GM23338 (cell line): ENCODE data around the gene TCERG1L. TPM values are rescaled to one million over a fixed set of nuclear protein-coding genes. Genes with fewer than 3 reads are reported as not detected.

Experiments used
- ATAC-seq: fragments of 200-7000 bp; cut with Tn5 transposase; 3 replicates; pipeline ENCODE4 v1.9.1; 2020
- DNase-seq: peaks from one replicate; pipeline ENCODE4 v3.0.0-alpha.2; 2015; ENCODE audit warnings: low spot score
- H2AFZ ChIP-seq: fragments of 200-600 bp; sonication (generic); 2 replicates; pipeline ENCODE4 v1.8.0; 2016; ENCODE audit warnings: antibody characterized with exemption, mild to moderate bottlenecking, moderate library complexity
- H3F3A ChIP-seq: fragments of 200-600 bp; sonication (generic); replicated peaks from 2 replicates; pipeline ENCODE4 v1.8.0; 2017; ENCODE audit warnings: antibody characterized with exemption, mixed run types, low read depth
- H3K27ac ChIP-seq: fragments of 200-600 bp; sonication (generic); 2 replicates; pipeline ENCODE4 v1.6.1; 2016; ENCODE audit warnings: low read depth
- H3K27me3 ChIP-seq: fragments of 200-600 bp; sonication (generic); 2 replicates; pipeline ENCODE4 v1.8.0; 2016; ENCODE audit warnings: mild to moderate bottlenecking, mixed run types, moderate library complexity; ENCODE audit not compliant: insufficient read depth
- H3K36me3 ChIP-seq: fragments of 200-600 bp; sonication (generic); 2 replicates; pipeline ENCODE4 v1.8.0; 2016; ENCODE audit warnings: mild to moderate bottlenecking; ENCODE audit not compliant: insufficient read depth
- H3K4me1 ChIP-seq: fragments of 200-600 bp; sonication (generic); 2 replicates; pipeline ENCODE4 v1.8.0; 2016; ENCODE audit warnings: mild to moderate bottlenecking, moderate library complexity; ENCODE audit not compliant: insufficient read depth
- H3K4me2 ChIP-seq: fragments of 200-600 bp; sonication (generic); 2 replicates; pipeline ENCODE4 v1.7.1; 2017; ENCODE audit warnings: mixed run types
- H3K4me3 ChIP-seq: fragments of 200-600 bp; sonication (generic); 2 replicates; pipeline ENCODE4 v1.6.1; 2016; ENCODE audit warnings: mixed run types
- H3K79me2 ChIP-seq: fragments of 200-600 bp; sonication (generic); replicated peaks from 2 replicates; pipeline ENCODE4 v1.8.0; 2017; ENCODE audit warnings: mild to moderate bottlenecking; ENCODE audit not compliant: insufficient read depth
- H3K9me2 ChIP-seq: fragments of 200-600 bp; sonication (generic); 2 replicates; pipeline ENCODE4 v1.8.0; 2017; ENCODE audit not compliant: insufficient read depth
- H4K20me1 ChIP-seq: fragments of 200-600 bp; sonication (generic); replicated peaks from 2 replicates; pipeline ENCODE4 v1.8.0; 2017; ENCODE audit warnings: mild to moderate bottlenecking; ENCODE audit not compliant: insufficient read depth
- H3K27ac Mint-ChIP-seq: 2 replicates; pipeline ENCODE4 v1.8.0; 2020; ENCODE audit warnings: inconsistent platforms, mild to moderate bottlenecking, moderate library complexity, mixed read lengths
- H3K27me3 Mint-ChIP-seq: 3 replicates; pipeline ENCODE4 v1.8.0; 2022; ENCODE audit warnings: low read depth, mild to moderate bottlenecking, moderate library complexity, mixed read lengths, inconsistent platforms; ENCODE audit not compliant: insufficient read depth, poor library complexity
- H3K36me3 Mint-ChIP-seq: 3 replicates; pipeline ENCODE4 v1.8.0; 2021; ENCODE audit warnings: low read depth, mild to moderate bottlenecking, inconsistent platforms, moderate library complexity, mixed read lengths
- H3K4me1 Mint-ChIP-seq: 3 replicates; pipeline ENCODE4 v1.8.0; 2020; ENCODE audit warnings: mild to moderate bottlenecking, inconsistent platforms, mixed read lengths
- H3K4me3 Mint-ChIP-seq: 3 replicates; pipeline ENCODE4 v1.8.0; 2021; ENCODE audit warnings: moderate library complexity, mild to moderate bottlenecking, inconsistent platforms, mixed read lengths
- H3K9me3 Mint-ChIP-seq: 3 replicates; pipeline ENCODE4 v1.8.0; 2020; ENCODE audit warnings: moderate library complexity, mild to moderate bottlenecking, inconsistent platforms, mixed read lengths
- CREB1 ChIP-seq: fragments of 250-450 bp; sonication (Bioruptor Pico); IDR thresholded peaks from 2 replicates; pipeline ENCODE4 v1.5.0; 2020; ENCODE audit warnings: low read depth, mild to moderate bottlenecking, moderate library complexity
- ETS1 ChIP-seq: IDR thresholded peaks from 2 replicates; pipeline ENCODE4 v1.6.1; 2016; ENCODE audit warnings: antibody characterized with exemption
- EZH2 ChIP-seq: fragments of 200-600 bp; sonication (generic); IDR thresholded peaks from one replicate; pipeline ENCODE4 v1.8.0; 2017; ENCODE audit warnings: antibody characterized with exemption, mild to moderate bottlenecking, low read depth; ENCODE audit not compliant: unreplicated experiment
- EZH2phosphoT487 ChIP-seq: fragments of 200-600 bp; sonication (generic); IDR thresholded peaks from one replicate; pipeline ENCODE4 v1.8.1; 2018; ENCODE audit warnings: antibody characterized with exemption; ENCODE audit not compliant: unreplicated experiment
- JUNB ChIP-seq: IDR thresholded peaks from one replicate; pipeline ENCODE4 v1.6.1; 2016; ENCODE audit warnings: antibody characterized with exemption; ENCODE audit not compliant: unreplicated experiment
- POLR2AphosphoS5 ChIP-seq: IDR thresholded peaks from 2 replicates; pipeline ENCODE4 v1.6.1; 2016; ENCODE audit warnings: antibody characterized with exemption, low read depth
- REST ChIP-seq: IDR thresholded peaks from one replicate; pipeline ENCODE4 v1.6.1; 2018; ENCODE audit warnings: antibody characterized with exemption; ENCODE audit not compliant: unreplicated experiment
- STAT1 ChIP-seq: IDR thresholded peaks from one replicate; pipeline ENCODE4 v1.6.1; 2016; ENCODE audit warnings: antibody characterized with exemption; ENCODE audit not compliant: unreplicated experiment
- ZNF114 ChIP-seq: fragments of 250-450 bp; sonication (Bioruptor Pico); IDR thresholded peaks from 2 replicates; pipeline ENCODE4 v1.5.0; 2020; ENCODE audit warnings: mild to moderate bottlenecking, moderate library complexity
- ZNF331 ChIP-seq: fragments of 250-450 bp; sonication (Bioruptor Pico); IDR thresholded peaks from 2 replicates; pipeline ENCODE4 v1.5.0; 2020; ENCODE audit warnings: low read depth, mild to moderate bottlenecking, moderate library complexity
- polyA plus RNA-seq: library from polyadenylated mRNA; unstranded; fragments of >200 nt; fragmentation: Nextera tagmentation; extraction: Ambion mirVana; gene quantifications from 2 replicates; pipeline ENCODE4 v1.2.1, GENCODE V29; 2016
- total RNA-seq: library from RNA; depleted of rRNA; stranded (reverse); fragments of >200 nt; shearing (Covaris generic); gene quantifications from 2 replicates; pipeline ENCODE4 v1.2.3, GENCODE V29; 2014
- TF ChIP-seq, protein P1 (sequence below): fragments of 250-450 bp; sonication (Bioruptor Pico); IDR thresholded peaks from 2 replicates; pipeline ENCODE4 v1.5.0; 2020; ENCODE audit warnings: mild to moderate bottlenecking, moderate library complexity
- TF ChIP-seq, protein P2 (sequence below), 2 experiments: fragments of 200-600 bp in 1 of 2; sonication (generic) in 1 of 2; conservative IDR thresholded peaks; 2 replicates each; pipeline versions ENCODE4 v1.5.1 to v1.6.1; 2016 to 2017; ENCODE audit warnings: antibody characterized with exemption in 2 of 2, low read depth in 2 of 2, mild to moderate bottlenecking in 2 of 2, moderate library complexity in 1 of 2

TCERG1L gene
- total and polyA plus RNA-seq, 2 experiments from 2014 or later: 3.9 to 5.5 TPM

DNA sequence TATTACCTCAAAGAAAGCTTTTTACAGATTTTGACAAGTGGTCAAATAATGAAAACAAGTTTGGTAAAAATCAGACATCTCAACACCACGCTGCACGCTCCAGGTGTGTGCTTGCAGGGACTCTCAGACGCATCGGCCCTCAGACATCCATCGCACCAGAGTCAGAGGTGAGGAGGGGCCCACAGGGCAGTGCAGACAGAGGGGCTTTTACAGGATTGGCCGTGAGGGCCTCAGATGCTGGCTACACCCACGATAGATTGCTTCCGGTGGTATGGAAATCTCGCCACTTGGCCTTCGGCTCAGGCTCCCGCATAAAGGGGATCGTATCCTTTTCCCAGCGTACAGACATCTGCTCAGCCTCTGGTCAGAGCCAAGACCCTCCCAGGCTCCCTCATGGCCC lies 72.1 kb downstream of the TCERG1L start:
- H3K79me2 ChIP-seq: no peaks in the 10 kb centered on the region
- H4K20me1 ChIP-seq: no peaks in the 10 kb centered on the region
- H3K9me2 ChIP-seq: no peaks in the 10 kb centered on the region
- TF ChIP-seq POLR2AphosphoS5 (no peak), STAT1 (no peak), CREB1 (CRISPR knock-in tag) (no peak), JUNB (no peak), EZH2phosphoT487 (no peak), ZNF331 (no peak), ETS1 (no peak), ZNF114 (CRISPR knock-in tag) (no peak), EZH2 (no peak), REST (no peak)
- TF ChIP-seq, protein P1, sequence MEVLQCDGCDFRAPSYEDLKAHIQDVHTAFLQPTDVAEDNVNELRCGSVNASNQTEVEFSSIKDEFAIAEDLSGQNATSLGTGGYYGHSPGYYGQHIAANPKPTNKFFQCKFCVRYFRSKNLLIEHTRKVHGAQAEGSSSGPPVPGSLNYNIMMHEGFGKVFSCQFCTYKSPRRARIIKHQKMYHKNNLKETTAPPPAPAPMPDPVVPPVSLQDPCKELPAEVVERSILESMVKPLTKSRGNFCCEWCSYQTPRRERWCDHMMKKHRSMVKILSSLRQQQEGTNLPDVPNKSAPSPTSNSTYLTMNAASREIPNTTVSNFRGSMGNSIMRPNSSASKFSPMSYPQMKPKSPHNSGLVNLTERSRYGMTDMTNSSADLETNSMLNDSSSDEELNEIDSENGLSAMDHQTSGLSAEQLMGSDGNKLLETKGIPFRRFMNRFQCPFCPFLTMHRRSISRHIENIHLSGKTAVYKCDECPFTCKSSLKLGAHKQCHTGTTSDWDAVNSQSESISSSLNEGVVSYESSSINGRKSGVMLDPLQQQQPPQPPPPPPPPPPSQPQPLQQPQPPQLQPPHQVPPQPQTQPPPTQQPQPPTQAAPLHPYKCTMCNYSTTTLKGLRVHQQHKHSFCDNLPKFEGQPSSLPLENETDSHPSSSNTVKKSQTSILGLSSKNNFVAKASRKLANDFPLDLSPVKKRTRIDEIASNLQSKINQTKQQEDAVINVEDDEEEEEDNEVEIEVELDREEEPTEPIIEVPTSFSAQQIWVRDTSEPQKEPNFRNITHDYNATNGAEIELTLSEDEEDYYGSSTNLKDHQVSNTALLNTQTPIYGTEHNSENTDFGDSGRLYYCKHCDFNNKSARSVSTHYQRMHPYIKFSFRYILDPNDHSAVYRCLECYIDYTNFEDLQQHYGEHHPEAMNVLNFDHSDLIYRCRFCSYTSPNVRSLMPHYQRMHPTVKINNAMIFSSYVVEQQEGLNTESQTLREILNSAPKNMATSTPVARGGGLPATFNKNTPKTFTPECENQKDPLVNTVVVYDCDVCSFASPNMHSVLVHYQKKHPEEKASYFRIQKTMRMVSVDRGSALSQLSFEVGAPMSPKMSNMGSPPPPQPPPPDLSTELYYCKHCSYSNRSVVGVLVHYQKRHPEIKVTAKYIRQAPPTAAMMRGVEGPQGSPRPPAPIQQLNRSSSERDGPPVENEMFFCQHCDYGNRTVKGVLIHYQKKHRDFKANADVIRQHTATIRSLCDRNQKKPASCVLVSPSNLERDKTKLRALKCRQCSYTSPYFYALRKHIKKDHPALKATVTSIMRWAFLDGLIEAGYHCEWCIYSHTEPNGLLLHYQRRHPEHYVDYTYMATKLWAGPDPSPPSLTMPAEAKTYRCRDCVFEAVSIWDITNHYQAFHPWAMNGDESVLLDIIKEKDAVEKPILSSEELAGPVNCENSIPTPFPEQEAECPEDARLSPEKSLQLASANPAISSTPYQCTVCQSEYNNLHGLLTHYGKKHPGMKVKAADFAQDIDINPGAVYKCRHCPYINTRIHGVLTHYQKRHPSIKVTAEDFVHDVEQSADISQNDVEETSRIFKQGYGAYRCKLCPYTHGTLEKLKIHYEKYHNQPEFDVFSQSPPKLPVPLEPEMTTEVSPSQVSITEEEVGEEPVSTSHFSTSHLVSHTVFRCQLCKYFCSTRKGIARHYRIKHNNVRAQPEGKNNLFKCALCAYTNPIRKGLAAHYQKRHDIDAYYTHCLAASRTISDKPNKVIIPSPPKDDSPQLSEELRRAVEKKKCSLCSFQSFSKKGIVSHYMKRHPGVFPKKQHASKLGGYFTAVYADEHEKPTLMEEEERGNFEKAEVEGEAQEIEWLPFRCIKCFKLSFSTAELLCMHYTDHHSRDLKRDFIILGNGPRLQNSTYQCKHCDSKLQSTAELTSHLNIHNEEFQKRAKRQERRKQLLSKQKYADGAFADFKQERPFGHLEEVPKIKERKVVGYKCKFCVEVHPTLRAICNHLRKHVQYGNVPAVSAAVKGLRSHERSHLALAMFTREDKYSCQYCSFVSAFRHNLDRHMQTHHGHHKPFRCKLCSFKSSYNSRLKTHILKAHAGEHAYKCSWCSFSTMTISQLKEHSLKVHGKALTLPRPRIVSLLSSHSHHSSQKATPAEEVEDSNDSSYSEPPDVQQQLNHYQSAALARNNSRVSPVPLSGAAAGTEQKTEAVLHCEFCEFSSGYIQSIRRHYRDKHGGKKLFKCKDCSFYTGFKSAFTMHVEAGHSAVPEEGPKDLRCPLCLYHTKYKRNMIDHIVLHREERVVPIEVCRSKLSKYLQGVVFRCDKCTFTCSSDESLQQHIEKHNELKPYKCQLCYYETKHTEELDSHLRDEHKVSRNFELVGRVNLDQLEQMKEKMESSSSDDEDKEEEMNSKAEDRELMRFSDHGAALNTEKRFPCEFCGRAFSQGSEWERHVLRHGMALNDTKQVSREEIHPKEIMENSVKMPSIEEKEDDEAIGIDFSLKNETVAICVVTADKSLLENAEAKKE (CRISPR knock-in tag): no peak
- TF ChIP-seq, protein P2, sequence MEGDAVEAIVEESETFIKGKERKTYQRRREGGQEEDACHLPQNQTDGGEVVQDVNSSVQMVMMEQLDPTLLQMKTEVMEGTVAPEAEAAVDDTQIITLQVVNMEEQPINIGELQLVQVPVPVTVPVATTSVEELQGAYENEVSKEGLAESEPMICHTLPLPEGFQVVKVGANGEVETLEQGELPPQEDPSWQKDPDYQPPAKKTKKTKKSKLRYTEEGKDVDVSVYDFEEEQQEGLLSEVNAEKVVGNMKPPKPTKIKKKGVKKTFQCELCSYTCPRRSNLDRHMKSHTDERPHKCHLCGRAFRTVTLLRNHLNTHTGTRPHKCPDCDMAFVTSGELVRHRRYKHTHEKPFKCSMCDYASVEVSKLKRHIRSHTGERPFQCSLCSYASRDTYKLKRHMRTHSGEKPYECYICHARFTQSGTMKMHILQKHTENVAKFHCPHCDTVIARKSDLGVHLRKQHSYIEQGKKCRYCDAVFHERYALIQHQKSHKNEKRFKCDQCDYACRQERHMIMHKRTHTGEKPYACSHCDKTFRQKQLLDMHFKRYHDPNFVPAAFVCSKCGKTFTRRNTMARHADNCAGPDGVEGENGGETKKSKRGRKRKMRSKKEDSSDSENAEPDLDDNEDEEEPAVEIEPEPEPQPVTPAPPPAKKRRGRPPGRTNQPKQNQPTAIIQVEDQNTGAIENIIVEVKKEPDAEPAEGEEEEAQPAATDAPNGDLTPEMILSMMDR (conservative IDR thresholded peaks at IDR 0.05; ENCODE audit: low read depth in 2 of 2): no peak
- H3K4me1 Mint-ChIP-seq: no peaks in the 10 kb centered on the region; the same call in 2 of the 3 replicates
- H3K4me2 ChIP-seq: no peak overlapping the region
- H3K27ac ChIP-seq: no peak overlapping the region
- H3K4me1 ChIP-seq: no peaks in the 10 kb centered on the region
- peaks cover 35% of the 10 kb centered on the region for H3K36me3 Mint-ChIP-seq
- ATAC-seq: no peak
- peaks cover 95% of the 10 kb centered on the region for H3K9me3 Mint-ChIP-seq
- no peaks in the 10 kb centered on the region for H3F3A ChIP-seq
- no peak overlapping the region for H3K27ac Mint-ChIP-seq
- H3K36me3 ChIP-seq: no peaks in the 10 kb centered on the region
- peaks cover 8% of the 10 kb centered on the region for H3K27me3 Mint-ChIP-seq
- no peak for DNase-seq
- H3K4me3 Mint-ChIP-seq: no peak overlapping the region
- H3K27me3 ChIP-seq: no peaks in the 10 kb centered on the region
- H3K4me3 ChIP-seq: no peak overlapping the region
- H2AFZ ChIP-seq: no peak overlapping the region
